ENCODE results near the gene KCNH6. TPM values are rescaled to one million over a fixed set of nuclear protein-coding genes. Genes with fewer than 3 reads are reported as not detected.

KCNH6 gene
- polyA plus RNA-seq, 3 donors: not detected

DNA sequence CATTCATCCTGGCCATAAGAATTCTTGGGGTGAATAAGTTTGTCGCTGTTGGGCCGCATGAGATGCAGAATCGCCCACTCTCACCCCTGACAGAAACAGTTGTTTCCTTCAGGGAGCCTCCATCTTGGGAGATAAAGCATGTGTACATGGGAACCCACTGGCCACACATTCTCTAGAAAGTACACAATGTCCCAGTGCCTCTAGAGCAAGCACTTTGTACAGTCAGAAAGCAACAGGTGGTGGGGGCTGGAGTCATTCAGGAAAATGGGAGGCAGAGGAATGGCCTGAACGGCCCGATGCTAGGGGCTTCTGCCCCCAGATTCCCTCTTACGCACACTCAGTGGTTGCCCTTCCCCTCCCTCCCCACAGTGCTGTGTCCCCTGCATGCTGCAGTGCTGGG, 30.2 kb upstream of the KCNH6 start:
- no peak overlapping the region for H3K27ac Mint-ChIP-seq
- peaks cover 0 to 10% (median 6%) of the 10 kb centered on the region in 3 donors for H3K27me3 Mint-ChIP-seq (ENCODE audit: low read depth in 3 of 3)
- H3K9ac ChIP-seq (ENCODE audit: insufficient read depth, low read length, poor library complexity, severe bottlenecking): no peak overlapping the region

DNA sequence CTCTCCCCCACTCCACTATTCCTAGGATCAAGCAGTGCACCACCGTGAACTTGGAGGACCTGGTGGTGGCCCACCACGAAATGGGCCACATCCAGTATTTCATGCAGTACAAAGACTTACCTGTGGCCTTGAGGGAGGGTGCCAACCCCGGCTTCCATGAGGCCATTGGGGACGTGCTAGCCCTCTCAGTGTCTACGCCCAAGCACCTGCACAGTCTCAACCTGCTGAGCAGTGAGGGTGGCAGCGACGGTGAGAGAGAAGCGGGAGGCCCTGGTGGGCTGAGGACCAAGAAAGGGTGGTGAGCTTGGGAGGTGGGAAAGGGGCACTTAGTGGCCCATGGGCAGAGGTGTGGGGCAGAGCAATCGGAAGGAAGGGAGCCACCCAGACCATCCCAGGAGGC, 29.7 kb upstream of the KCNH6 start:
- Histone ChIP-seq H3K4me1 (ENCODE audit: control insufficient read depth in 1 of 2, insufficient read depth in 2 of 2, low read length in 2 of 2) (no peaks in the 10 kb centered on the region), H3K4me2 (replicated peaks; ENCODE audit: extremely low read depth, low read length, poor library complexity, severe bottlenecking) (no peak overlapping the region), H3K36me3 (replicated peaks in 1 of 2; ENCODE audit: control insufficient read depth in 1 of 2, insufficient read depth in 2 of 2, low read length in 2 of 2) (no peaks in the 10 kb centered on the region), H3K9me3 (replicated peaks in 1 of 2; ENCODE audit: control insufficient read depth in 1 of 2, insufficient read depth in 1 of 2, low read length in 2 of 2) (no peaks in the 10 kb centered on the region), H2AFZ (ENCODE audit: insufficient read depth, low read depth, low read length, poor library complexity, severe bottlenecking) (no peak overlapping the region), H4K20me1 (ENCODE audit: insufficient read depth, low read length) (no peaks in the 10 kb centered on the region), H3K9ac (ENCODE audit: insufficient read depth, low read length, poor library complexity, severe bottlenecking) (no peak overlapping the region), H3K27ac (ENCODE audit: low read depth in 1 of 2, low read length in 2 of 2) (no peak overlapping the region), H3K79me2 (ENCODE audit: insufficient read depth, low read length) (no peaks in the 10 kb centered on the region), H3K4me3 (replicated peaks in 1 of 3; ENCODE audit: low read depth in 2 of 3, low read length in 3 of 3) (no peak overlapping the region), H3K27me3 (ENCODE audit: control insufficient read depth in 2 of 2, insufficient read depth in 2 of 2, low read length in 2 of 2) (no peaks in the 10 kb centered on the region)
- Mint-ChIP-seq H3K27ac (no peak overlapping the region), H3K36me3 (no peaks in the 10 kb centered on the region), H3K27me3 (ENCODE audit: low read depth in 3 of 3) (peaks cover 0 to 9% (median 6%) of the 10 kb centered on the region in 3 donors), H3K9me3 (no peaks in the 10 kb centered on the region), H3K4me1 (no peaks in the 10 kb centered on the region), H3K4me3 (no peak overlapping the region)
- TF ChIP-seq, protein P1, sequence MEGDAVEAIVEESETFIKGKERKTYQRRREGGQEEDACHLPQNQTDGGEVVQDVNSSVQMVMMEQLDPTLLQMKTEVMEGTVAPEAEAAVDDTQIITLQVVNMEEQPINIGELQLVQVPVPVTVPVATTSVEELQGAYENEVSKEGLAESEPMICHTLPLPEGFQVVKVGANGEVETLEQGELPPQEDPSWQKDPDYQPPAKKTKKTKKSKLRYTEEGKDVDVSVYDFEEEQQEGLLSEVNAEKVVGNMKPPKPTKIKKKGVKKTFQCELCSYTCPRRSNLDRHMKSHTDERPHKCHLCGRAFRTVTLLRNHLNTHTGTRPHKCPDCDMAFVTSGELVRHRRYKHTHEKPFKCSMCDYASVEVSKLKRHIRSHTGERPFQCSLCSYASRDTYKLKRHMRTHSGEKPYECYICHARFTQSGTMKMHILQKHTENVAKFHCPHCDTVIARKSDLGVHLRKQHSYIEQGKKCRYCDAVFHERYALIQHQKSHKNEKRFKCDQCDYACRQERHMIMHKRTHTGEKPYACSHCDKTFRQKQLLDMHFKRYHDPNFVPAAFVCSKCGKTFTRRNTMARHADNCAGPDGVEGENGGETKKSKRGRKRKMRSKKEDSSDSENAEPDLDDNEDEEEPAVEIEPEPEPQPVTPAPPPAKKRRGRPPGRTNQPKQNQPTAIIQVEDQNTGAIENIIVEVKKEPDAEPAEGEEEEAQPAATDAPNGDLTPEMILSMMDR (IDR thresholded peaks at IDR 0.05): no peak
- intact Hi-C loops (cut with micrococcal nuclease): no loop called here
- no peak for DNase-seq
- 95% methylated on average over 8 of the region's 9 CpGs for WGBS (ENCODE audit: insufficient coverage)

More for the DNA sequence above, 30.2 kb upstream of the KCNH6 start:
- Mint-ChIP-seq H3K36me3 (no peaks in the 10 kb centered on the region), H3K9me3 (no peaks in the 10 kb centered on the region), H3K4me1 (no peaks in the 10 kb centered on the region), H3K4me3 (no peak overlapping the region)
- Histone ChIP-seq H3K79me2 (ENCODE audit: insufficient read depth, low read length) (no peaks in the 10 kb centered on the region), H3K4me3 (replicated peaks in 1 of 3; ENCODE audit: low read depth in 2 of 3, low read length in 3 of 3) (no peak overlapping the region), H2AFZ (ENCODE audit: insufficient read depth, low read depth, low read length, poor library complexity, severe bottlenecking) (no peak overlapping the region), H3K9me3 (replicated peaks in 1 of 2; ENCODE audit: control insufficient read depth in 1 of 2, insufficient read depth in 1 of 2, low read length in 2 of 2) (no peaks in the 10 kb centered on the region), H3K4me1 (ENCODE audit: control insufficient read depth in 1 of 2, insufficient read depth in 2 of 2, low read length in 2 of 2) (no peaks in the 10 kb centered on the region), H4K20me1 (ENCODE audit: insufficient read depth, low read length) (no peaks in the 10 kb centered on the region), H3K27ac (ENCODE audit: low read depth in 1 of 2, low read length in 2 of 2) (no peak overlapping the region), H3K27me3 (ENCODE audit: control insufficient read depth in 2 of 2, insufficient read depth in 2 of 2, low read length in 2 of 2) (no peaks in the 10 kb centered on the region), H3K36me3 (replicated peaks in 1 of 2; ENCODE audit: control insufficient read depth in 1 of 2, insufficient read depth in 2 of 2, low read length in 2 of 2) (no peaks in the 10 kb centered on the region), H3K4me2 (replicated peaks; ENCODE audit: extremely low read depth, low read length, poor library complexity, severe bottlenecking) (no peak overlapping the region)
- TF ChIP-seq, protein P1 (IDR thresholded peaks at IDR 0.05): no peak
- intact Hi-C loops (cut with micrococcal nuclease): no loop called here
- 100% methylated on average over 1 of the region's 6 CpGs for WGBS (ENCODE audit: insufficient coverage)
- no peak for DNase-seq

Measured in CD14-positive monocyte (primary cell).